ENCODE measurements around the gene CDK19. TPM values are rescaled to one million over a fixed set of nuclear protein-coding genes. Genes with fewer than 3 reads are reported as not detected.

The CDK19 gene
- polyA plus RNA-seq, 6 donors from 2014 or later: 0.51 to 5.4 (median 3.9) TPM

DNA sequence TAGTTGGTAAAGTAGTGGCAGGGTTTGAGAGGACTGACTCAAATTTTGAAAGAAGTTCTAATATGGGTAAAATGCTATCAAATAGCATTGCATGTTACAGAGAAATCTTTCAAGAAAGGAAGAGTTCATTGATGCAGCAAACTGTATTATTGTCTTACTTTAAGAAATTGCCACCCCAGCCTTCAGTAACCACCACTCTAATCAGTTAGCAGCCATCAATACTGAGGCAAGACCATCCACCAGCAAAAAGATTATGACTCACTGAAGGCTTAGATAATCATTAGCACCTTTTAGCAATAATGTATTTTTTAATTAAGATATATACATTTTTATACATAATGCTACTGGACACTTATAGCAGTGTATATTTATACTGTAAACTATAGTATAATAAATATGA, 138.9 kb downstream of the CDK19 start:
- Mint-ChIP-seq H3K27ac (no peak overlapping the region), H3K27me3 (no peaks in the 10 kb centered on the region)

DNA sequence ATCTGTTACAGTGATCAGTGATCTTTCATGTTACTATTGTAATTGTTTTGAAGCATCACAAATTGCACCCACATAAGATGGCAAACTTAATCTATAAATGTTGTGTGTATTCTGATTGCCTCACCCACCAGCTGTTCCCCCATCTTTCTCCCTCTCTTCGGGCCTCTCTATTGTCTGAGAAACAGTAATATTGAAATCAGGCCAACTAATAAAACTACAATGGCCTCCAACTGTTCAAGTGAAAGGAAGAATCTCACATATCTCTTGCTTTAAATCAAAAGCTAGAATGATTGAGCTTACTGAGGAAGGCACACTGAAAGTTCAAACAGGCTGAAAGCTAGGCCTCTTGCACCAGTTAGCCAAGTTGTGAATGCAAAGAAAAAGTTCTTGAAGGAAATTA, 141.2 kb downstream of the CDK19 start:
- peak overlapping the region in 1 of 6 donors; percentile 24 for H3K27ac Mint-ChIP-seq
- H3K27me3 Mint-ChIP-seq: no peaks in the 10 kb centered on the region
- H3K4me3 Mint-ChIP-seq: no peak overlapping the region
- no peaks in the 10 kb centered on the region for H3K9me3 Mint-ChIP-seq
- DNase-seq (no peak), ATAC-seq (ENCODE audit: low read depth in 2 of 2) (no peak)
- H3K4me1 Mint-ChIP-seq: peaks cover 0 to 12% (median 0%) of the 10 kb centered on the region in 3 donors
- no peaks in the 10 kb centered on the region for H3K36me3 Mint-ChIP-seq

More for the DNA sequence above, 138.9 kb downstream of the CDK19 start:
- ATAC-seq (ENCODE audit: low read depth in 2 of 2): no peak
- Mint-ChIP-seq H3K36me3 (no peaks in the 10 kb centered on the region), H3K9me3 (no peaks in the 10 kb centered on the region), H3K4me1 (peaks cover 0 to 12% (median 0%) of the 10 kb centered on the region in 3 donors), H3K4me3 (no peak overlapping the region)
- DNase-seq: no peak

DNA sequence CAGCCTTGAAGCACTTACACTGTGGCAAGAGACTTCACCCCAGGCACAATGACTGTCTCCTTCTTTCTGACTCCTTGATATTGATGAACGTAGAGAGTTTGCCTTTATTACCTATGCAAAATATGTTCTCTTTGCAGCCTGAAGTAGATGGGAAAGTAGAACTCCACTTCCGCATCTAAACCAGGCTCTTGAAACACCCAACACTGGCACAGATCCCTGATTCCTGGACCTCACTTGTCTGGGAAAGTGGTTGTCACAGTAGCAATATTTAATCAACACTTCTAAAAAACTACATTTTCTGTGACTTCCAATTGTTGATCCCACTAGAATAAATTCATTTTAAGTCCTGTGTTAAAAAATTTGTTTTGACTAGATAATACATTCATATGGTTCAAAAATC, 143.1 kb downstream of the CDK19 start:
- Mint-ChIP-seq H3K4me1 (peaks cover 0 to 7% (median 0%) of the 10 kb centered on the region in 3 donors), H3K27me3 (no peaks in the 10 kb centered on the region), H3K9me3 (no peaks in the 10 kb centered on the region), H3K36me3 (no peaks in the 10 kb centered on the region), H3K4me3 (no peak overlapping the region), H3K27ac (peak overlapping the region in 1 of 6 donors; percentile 36)
- DNase-seq: no peak
- no peak for ATAC-seq (ENCODE audit: low read depth in 2 of 2)

DNA sequence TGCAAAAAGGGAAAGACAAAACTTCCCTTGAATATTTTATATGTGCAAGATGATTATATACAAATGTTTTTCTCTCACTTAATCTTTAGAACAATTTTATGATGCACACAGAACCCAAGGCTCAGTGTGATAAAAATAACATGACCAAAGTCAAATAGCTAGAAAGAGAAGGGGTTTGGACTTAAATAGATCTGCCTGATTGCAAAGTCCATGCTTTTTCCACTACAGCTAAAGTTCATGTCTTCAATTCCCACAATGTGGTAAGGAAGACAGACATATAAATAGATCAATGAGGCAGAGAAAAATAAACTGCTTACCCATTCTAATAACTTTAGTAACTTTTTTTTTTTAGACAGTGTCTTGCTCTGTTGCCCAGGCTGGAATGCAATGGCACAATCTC, 143.8 kb downstream of the CDK19 start:
- no peaks in the 10 kb centered on the region for H3K9me3 Mint-ChIP-seq
- peaks cover 0 to 7% (median 0%) of the 10 kb centered on the region in 3 donors for H3K4me1 Mint-ChIP-seq
- no peaks in the 10 kb centered on the region for H3K27me3 Mint-ChIP-seq
- no peaks in the 10 kb centered on the region for H3K36me3 Mint-ChIP-seq
- H3K27ac Mint-ChIP-seq: no peak overlapping the region
- ATAC-seq (ENCODE audit: low read depth in 2 of 2) (no peak), DNase-seq (no peak)
- no peak overlapping the region for H3K4me3 Mint-ChIP-seq

DNA sequence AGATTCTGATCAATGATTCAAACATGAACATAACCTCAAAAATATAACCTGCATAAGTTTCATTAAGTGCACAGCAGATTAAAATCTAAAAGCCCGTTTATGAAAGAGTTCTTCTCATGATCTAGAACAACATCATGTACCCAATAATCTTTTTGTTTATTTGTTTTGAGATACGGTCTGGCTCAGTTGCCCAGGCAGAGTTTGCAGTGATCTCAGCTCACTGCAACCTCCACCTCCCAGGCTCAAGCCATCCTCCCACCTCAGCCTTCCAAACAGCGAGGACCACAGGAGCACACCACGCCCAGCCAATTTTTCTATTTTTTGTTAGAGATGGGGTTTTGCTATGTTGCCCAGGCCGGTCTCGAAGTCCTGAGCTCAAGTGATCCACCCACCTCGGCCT, 149.7 kb downstream of the CDK19 start:
- Mint-ChIP-seq H3K4me3 (peak overlapping the region in 1 of 8 donors; percentile 63), H3K9me3 (peaks cover 0 to 5% (median 1%) of the 10 kb centered on the region in 7 donors), H3K27me3 (no peaks in the 10 kb centered on the region), H3K36me3 (peaks cover 9 to 11% of the 10 kb centered on the region in 2 donors), H3K27ac (peak overlapping the region in 2 of 6 donors; percentile 38 to 80), H3K4me1 (peaks cover 14 to 17% (median 14%) of the 10 kb centered on the region in 3 donors)
- ATAC-seq (ENCODE audit: low read depth in 2 of 2): no peak
- no peak for DNase-seq

DNA sequence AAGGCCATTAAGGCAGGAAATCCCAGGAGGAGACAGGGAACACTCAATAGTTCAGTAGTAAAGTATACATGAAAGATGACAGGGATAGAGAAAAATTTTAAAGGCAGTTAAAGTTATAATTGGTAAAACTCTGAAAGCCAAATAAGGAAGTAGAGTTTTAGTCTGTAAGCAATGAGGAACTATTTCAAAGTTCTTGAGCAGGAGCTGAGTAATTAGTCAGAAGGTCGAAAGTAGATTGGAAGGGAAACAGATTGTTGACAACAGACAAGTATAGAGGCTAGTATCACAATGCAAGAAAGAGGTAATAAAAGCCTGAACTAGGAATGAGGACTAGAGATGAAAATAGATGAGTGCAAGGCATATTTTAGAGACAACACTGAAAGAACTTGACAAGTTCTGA, 150.3 kb downstream of the CDK19 start:
- Mint-ChIP-seq H3K4me1 (peaks cover 14 to 17% (median 14%) of the 10 kb centered on the region in 3 donors), H3K27ac (peak overlapping the region; percentile 15 to 91 (median 74)), H3K36me3 (peaks cover 9 to 13% of the 10 kb centered on the region in 2 donors), H3K9me3 (peaks cover 0 to 5% (median 3%) of the 10 kb centered on the region in 7 donors), H3K27me3 (no peaks in the 10 kb centered on the region), H3K4me3 (peak overlapping the region in 4 of 8 donors; percentile 0 to 63 (median 32))
- peak; percentile 98 to 99 for ATAC-seq (ENCODE audit: low read depth in 2 of 2)
- peak; percentile 31 for DNase-seq

DNA sequence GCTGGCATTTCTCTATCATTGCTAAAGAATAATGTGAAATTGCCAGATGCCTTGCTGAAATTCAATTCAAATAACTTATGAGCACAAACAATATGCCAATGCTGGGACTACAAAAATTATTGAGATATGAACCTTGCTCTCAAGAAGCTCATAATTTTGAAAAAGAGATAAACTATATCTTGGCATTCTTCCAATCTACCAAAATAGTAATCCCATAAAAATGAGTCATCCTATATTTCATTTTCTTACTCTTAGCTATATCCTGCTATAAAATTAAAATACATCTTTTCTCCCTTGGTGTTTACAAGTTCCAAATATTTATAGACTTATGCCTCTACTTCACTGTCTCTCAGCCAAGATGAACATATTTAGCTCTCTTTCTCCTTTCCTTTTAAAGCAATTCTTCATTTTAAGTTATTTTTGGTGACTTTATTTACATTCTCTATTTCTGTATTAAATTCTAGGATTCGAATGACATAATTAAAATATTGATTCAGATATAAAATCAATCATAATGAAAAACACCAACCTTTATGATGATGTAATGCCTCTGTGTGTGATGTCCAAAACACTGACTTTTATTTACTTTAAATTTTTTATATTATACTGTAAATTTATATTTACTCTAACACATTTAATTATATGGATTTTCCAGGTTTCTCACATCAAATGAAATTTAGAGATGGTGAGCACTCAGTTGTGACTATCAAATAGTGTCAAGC, 152.6 kb downstream of the CDK19 start:
- Mint-ChIP-seq H3K4me1 (peaks cover 14 to 17% (median 14%) of the 10 kb centered on the region in 3 donors), H3K36me3 (peaks cover 13 to 15% of the 10 kb centered on the region in 2 donors), H3K9me3 (peaks cover 0 to 5% (median 3%) of the 10 kb centered on the region in 7 donors), H3K27me3 (no peaks in the 10 kb centered on the region), H3K27ac (no peak overlapping the region), H3K4me3 (no peak overlapping the region)
- no peak for ATAC-seq (ENCODE audit: low read depth in 2 of 2)
- no peak for DNase-seq

DNA sequence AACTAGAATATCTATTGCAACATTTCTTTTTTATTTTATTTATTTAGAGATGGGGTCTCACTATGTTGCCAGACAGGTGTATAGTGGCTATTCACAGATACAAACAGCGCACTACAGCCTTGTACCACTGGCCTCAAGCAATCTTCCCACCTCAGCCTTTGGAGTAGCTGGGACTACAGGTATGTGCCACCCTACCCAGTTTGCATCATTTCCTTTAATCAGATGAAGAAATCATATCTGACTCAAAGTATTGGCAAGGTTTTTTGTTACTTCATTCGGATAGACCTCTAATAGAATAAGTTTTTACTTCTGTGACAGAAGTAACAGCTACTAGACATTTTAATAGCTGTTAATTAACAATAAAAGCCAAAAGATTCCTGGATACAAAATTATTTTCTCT, 153.9 kb downstream of the CDK19 start:
- Mint-ChIP-seq H3K27me3 (no peaks in the 10 kb centered on the region), H3K9me3 (peaks cover 0 to 5% (median 3%) of the 10 kb centered on the region in 7 donors), H3K4me3 (no peak overlapping the region), H3K4me1 (peaks cover 14 to 17% (median 14%) of the 10 kb centered on the region in 3 donors), H3K36me3 (peaks cover 13 to 15% of the 10 kb centered on the region in 2 donors), H3K27ac (no peak overlapping the region)
- ATAC-seq (ENCODE audit: low read depth in 2 of 2) (no peak), DNase-seq (no peak)

DNA sequence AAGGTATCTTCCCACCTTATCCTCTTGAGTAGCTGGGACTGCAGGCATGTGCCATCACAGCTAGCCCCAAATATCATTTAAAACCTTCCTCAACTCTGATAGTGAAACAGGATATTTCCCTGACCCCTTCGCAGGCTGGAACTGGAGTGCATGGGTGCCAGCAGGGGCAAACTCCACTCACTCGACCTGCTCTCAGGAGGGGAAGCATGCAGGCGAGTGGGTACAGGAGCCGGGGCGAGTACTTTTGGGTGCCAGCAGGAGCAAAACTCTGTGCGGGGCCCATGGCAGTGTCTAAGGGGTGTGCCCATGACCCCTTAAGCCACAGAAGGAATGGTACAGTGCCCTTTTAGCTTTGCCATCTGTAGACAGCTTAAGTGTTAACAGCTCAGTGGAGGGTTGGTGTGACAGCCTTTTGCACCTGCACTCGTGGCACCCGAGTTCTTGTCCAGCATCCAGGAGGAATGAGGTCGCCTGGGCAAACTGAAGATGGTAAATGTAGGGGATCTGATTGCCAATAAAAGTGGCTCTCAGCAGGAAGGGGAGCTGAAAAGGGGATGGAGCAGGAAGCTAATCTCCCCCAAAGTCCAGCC, 155.1 kb downstream of the CDK19 start:
- ATAC-seq (ENCODE audit: low read depth in 2 of 2) (no peak), DNase-seq (no peak)
- no peaks in the 10 kb centered on the region for H3K27me3 Mint-ChIP-seq
- peaks cover 0 to 9% (median 3%) of the 10 kb centered on the region in 7 donors for H3K9me3 Mint-ChIP-seq
- peaks cover 19 to 23% of the 10 kb centered on the region in 2 donors for H3K36me3 Mint-ChIP-seq
- H3K27ac Mint-ChIP-seq: no peak overlapping the region
- peaks cover 11 to 12% (median 12%) of the 10 kb centered on the region in 3 donors for H3K4me1 Mint-ChIP-seq
- H3K4me3 Mint-ChIP-seq: no peak overlapping the region

DNA sequence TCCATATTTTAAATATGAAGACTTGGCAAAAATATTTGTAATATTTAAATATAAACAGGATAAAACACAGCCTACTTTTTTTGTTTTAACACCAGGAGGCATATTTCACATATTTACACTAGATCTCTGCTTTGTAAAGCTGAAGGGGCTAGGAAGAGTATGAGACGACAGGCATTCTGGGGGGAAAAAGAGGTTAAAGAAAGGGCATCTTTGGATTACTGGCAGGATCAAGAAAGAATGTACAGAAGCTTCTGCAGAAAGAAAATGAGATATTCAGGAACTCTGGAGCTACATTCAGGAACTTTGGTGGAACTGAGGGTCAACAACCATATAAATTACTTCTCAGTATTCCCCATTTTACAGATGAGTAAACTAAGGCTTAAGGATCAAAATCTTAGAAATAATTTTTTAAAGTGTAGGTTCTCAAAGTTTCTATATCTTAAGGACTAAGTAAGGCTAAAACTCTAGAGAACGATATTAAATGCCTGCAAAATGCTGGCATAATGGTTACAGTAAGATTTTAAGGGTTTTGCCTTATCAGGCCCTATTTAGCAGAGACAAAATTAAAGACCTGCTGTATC, 156.5 kb downstream of the CDK19 start:
- peaks cover 16% of the 10 kb centered on the region in 2 donors for H3K36me3 Mint-ChIP-seq
- H3K4me1 Mint-ChIP-seq: peaks cover 0 to 1% (median 0%) of the 10 kb centered on the region in 3 donors
- no peaks in the 10 kb centered on the region for H3K27me3 Mint-ChIP-seq
- H3K4me3 Mint-ChIP-seq: no peak overlapping the region
- no peak for DNase-seq
- peaks cover 0 to 6% (median 3%) of the 10 kb centered on the region in 7 donors for H3K9me3 Mint-ChIP-seq
- ATAC-seq (ENCODE audit: low read depth in 2 of 2): no peak
- H3K27ac Mint-ChIP-seq: peak overlapping the region in 1 of 6 donors; percentile 43

DNA sequence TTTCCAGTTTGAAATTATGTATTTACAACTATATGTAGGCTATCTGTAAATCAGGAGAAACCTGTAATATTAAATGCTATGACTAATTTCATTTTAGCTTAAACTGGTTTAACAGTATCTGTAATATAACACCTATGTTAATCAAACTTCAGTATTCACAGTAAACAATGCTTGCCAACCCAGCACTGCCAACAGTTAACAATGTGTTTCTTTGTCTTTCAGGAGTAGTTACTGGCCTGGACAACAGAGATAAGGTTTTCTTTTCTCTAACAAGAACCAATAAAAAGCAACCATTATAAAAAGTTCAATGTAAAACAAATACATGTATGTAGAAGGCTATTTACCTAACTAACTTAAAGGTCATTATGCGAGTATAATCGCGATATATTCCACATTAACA, 158.8 kb downstream of the CDK19 start:
- Mint-ChIP-seq H3K27ac (no peak overlapping the region), H3K4me1 (peaks cover 0 to 1% (median 0%) of the 10 kb centered on the region in 3 donors), H3K9me3 (peaks cover 0 to 6% (median 3%) of the 10 kb centered on the region in 7 donors), H3K27me3 (no peaks in the 10 kb centered on the region), H3K36me3 (peaks cover 16% of the 10 kb centered on the region in 2 donors), H3K4me3 (no peak overlapping the region)
- no peak for DNase-seq
- ATAC-seq (ENCODE audit: low read depth in 2 of 2): no peak

DNA sequence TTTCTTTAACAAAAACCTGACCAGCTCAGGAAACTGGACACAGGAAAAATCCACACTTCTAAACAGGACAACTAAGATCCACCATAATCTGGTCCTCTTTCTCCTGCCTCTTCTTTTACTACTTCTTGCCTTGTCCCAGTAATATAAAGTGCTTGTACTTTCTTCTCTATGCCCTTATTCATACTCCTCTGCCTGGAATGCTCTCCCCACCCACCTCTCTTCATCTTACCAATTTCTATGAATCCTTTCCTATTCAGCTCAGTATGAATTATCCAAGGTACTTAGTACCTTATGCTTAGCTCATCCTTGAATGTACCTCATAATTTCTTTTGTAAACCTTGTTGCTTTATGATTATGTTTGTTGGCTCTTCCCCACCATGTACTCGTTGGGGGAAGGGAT, 159.4 kb downstream of the CDK19 start:
- H3K9me3 Mint-ChIP-seq: peaks cover 0 to 6% (median 2%) of the 10 kb centered on the region in 7 donors
- ATAC-seq (ENCODE audit: low read depth in 2 of 2): no peak
- peaks cover 13 to 15% of the 10 kb centered on the region in 2 donors for H3K36me3 Mint-ChIP-seq
- no peaks in the 10 kb centered on the region for H3K27me3 Mint-ChIP-seq
- peak overlapping the region in 2 of 6 donors; percentile 3 to 9 for H3K27ac Mint-ChIP-seq
- no peak for DNase-seq
- H3K4me3 Mint-ChIP-seq: no peak overlapping the region
- H3K4me1 Mint-ChIP-seq: peaks cover 0 to 1% (median 0%) of the 10 kb centered on the region in 3 donors

DNA sequence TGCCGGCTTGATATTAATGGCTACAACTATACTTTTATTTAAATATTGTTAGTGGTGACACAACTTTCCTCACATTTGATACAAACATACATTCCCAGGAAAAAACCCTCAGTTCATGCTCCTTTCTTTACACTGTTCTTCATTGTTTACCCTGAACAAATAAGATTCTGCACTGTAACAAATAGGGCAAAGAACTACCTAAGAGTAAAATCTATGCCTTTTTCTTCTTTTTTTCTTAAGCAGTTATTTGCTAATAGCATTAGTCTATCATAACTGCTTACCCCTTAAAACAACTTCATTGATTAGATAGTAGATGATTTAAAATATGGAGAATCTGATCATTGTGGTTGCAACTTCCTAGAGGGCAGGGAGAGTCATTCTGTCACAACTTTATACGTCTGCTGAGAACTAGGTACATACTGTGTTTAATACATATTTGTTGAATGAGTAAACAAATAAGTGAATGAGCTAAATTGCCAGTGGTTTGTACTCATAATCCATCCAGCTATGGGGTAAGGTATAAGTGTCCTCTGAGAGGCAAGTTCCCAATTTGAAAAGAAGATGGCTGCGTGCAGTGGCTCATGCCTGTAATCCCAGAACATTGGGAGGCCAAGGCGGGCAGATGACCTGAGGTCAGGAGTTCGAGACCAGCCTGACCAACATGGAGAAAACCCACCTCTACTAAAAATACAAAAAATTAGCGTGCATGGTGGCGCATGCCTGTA, 161.0 kb downstream of the CDK19 start:
- H3K36me3 Mint-ChIP-seq: peaks cover 10 to 11% of the 10 kb centered on the region in 2 donors
- peaks cover 0 to 1% (median 0%) of the 10 kb centered on the region in 3 donors for H3K4me1 Mint-ChIP-seq
- ATAC-seq (ENCODE audit: low read depth in 2 of 2): no peak
- H3K27ac Mint-ChIP-seq: no peak overlapping the region
- no peaks in the 10 kb centered on the region for H3K27me3 Mint-ChIP-seq
- DNase-seq: no peak
- H3K9me3 Mint-ChIP-seq: peaks cover 0 to 6% (median 0%) of the 10 kb centered on the region in 7 donors
- no peak overlapping the region for H3K4me3 Mint-ChIP-seq

Measured in naive B cell (primary cell).